Measurements from ENCODE around the gene ZFP2.
"Not testable (repeated sequence)": the region's sequence is repeated elsewhere in the genome, so short reads cannot be mapped to it uniquely, and the experiment has no call there.

ZFP2 gene

GRCh38 chr5:178870411-178870810 is 25.3 kb upstream of the ZFP2 start:
- Histone ChIP-seq H3K9me3 (ENCODE audit: control insufficient read depth in 5 of 5, low read length in 5 of 5) (peaks cover 0 to 30% (median 23%) of the 10 kb centered on the region in 5 donors), H3K27ac (ENCODE audit: low read depth, low read length) (no peak overlapping the region), H3K4me1 (ENCODE audit: control insufficient read depth in 5 of 5, insufficient read depth in 5 of 5, low read length in 5 of 5) (peaks cover 0 to 10% (median 8%) of the 10 kb centered on the region in 5 donors), H3K4me3 (ENCODE audit: low read depth in 1 of 5, low read length in 5 of 5) (no peak overlapping the region), H3K9ac (ENCODE audit: low read length in 5 of 5) (no peak overlapping the region), H3K36me3 (ENCODE audit: control insufficient read depth in 5 of 5, insufficient read depth in 5 of 5, low read length in 5 of 5) (peaks cover 34 to 88% (median 76%) of the 10 kb centered on the region in 5 donors), H3K27me3 (ENCODE audit: control insufficient read depth in 5 of 5, insufficient read depth in 4 of 5, low read length in 5 of 5) (no peaks in the 10 kb centered on the region)

GRCh38 chr5:178872302-178872701 is 23.4 kb upstream of the ZFP2 start:
- Histone ChIP-seq H3K36me3 (ENCODE audit: control insufficient read depth in 5 of 5, insufficient read depth in 5 of 5, low read length in 5 of 5) (peaks cover 33 to 86% (median 77%) of the 10 kb centered on the region in 5 donors), H3K9me3 (ENCODE audit: control insufficient read depth in 5 of 5, low read length in 5 of 5) (peaks cover 0 to 44% (median 39%) of the 10 kb centered on the region in 5 donors), H3K4me1 (ENCODE audit: control insufficient read depth in 5 of 5, insufficient read depth in 5 of 5, low read length in 5 of 5) (peaks cover 0 to 10% (median 8%) of the 10 kb centered on the region in 5 donors), H3K27me3 (ENCODE audit: control insufficient read depth in 5 of 5, insufficient read depth in 4 of 5, low read length in 5 of 5) (no peaks in the 10 kb centered on the region), H3K4me3 (ENCODE audit: low read depth in 1 of 5, low read length in 5 of 5) (no peak overlapping the region), H3K27ac (ENCODE audit: low read depth, low read length) (no peak overlapping the region), H3K9ac (ENCODE audit: low read length in 5 of 5) (no peak overlapping the region)

GRCh38 chr5:178883115-178883694 is 12.5 kb upstream of the ZFP2 start:
- Histone ChIP-seq H3K9me3 (ENCODE audit: control insufficient read depth in 5 of 5, low read length in 5 of 5) (peaks cover 47 to 87% (median 83%) of the 10 kb centered on the region in 5 donors), H3K4me3 (ENCODE audit: low read depth in 1 of 5, low read length in 5 of 5) (peak overlapping the region; percentile 28 to 60 (median 44)), H3K36me3 (ENCODE audit: control insufficient read depth in 5 of 5, insufficient read depth in 5 of 5, low read length in 5 of 5) (peaks cover 43 to 83% (median 61%) of the 10 kb centered on the region in 5 donors)
- H3K4me1 ChIP-seq (ENCODE audit: control insufficient read depth in 5 of 5, insufficient read depth in 5 of 5, low read length in 5 of 5); H3K27ac ChIP-seq (ENCODE audit: low read depth, low read length); H3K27me3 ChIP-seq (ENCODE audit: control insufficient read depth in 5 of 5, insufficient read depth in 4 of 5, low read length in 5 of 5); H3K9ac ChIP-seq (ENCODE audit: low read length in 5 of 5): not testable (repeated sequence)

GRCh38 chr5:178883815-178884430 is 11.8 kb upstream of the ZFP2 start:
- no peaks in the 10 kb centered on the region for H3K27me3 ChIP-seq (ENCODE audit: control insufficient read depth in 5 of 5, insufficient read depth in 4 of 5, low read length in 5 of 5)
- H3K4me1 ChIP-seq (ENCODE audit: control insufficient read depth in 5 of 5, insufficient read depth in 5 of 5, low read length in 5 of 5): no peaks in the 10 kb centered on the region
- peak overlapping the region; percentile 4 to 37 (median 10) for H3K4me3 ChIP-seq (ENCODE audit: low read depth in 1 of 5, low read length in 5 of 5)
- peaks cover 47 to 90% (median 82%) of the 10 kb centered on the region in 5 donors for H3K9me3 ChIP-seq (ENCODE audit: control insufficient read depth in 5 of 5, low read length in 5 of 5)
- no peak overlapping the region for H3K9ac ChIP-seq (ENCODE audit: low read length in 5 of 5)
- H3K27ac ChIP-seq (ENCODE audit: low read depth, low read length): no peak overlapping the region
- peaks cover 43 to 78% (median 59%) of the 10 kb centered on the region in 5 donors for H3K36me3 ChIP-seq (ENCODE audit: control insufficient read depth in 5 of 5, insufficient read depth in 5 of 5, low read length in 5 of 5)

GRCh38 chr5:178899289-178899688 is 3.6 kb downstream of the ZFP2 start:
- peaks cover 0 to 17% (median 8%) of the 10 kb centered on the region in 5 donors for H3K4me1 ChIP-seq (ENCODE audit: control insufficient read depth in 5 of 5, insufficient read depth in 5 of 5, low read length in 5 of 5)
- H3K9ac ChIP-seq (ENCODE audit: low read length in 5 of 5): no peak overlapping the region
- H3K9me3 ChIP-seq (ENCODE audit: control insufficient read depth in 5 of 5, low read length in 5 of 5): peaks cover 0 to 21% (median 10%) of the 10 kb centered on the region in 5 donors
- peaks cover 0 to 4% (median 0%) of the 10 kb centered on the region in 5 donors for H3K36me3 ChIP-seq (ENCODE audit: control insufficient read depth in 5 of 5, insufficient read depth in 5 of 5, low read length in 5 of 5)
- H3K27ac ChIP-seq (ENCODE audit: low read depth, low read length): no peak overlapping the region
- H3K27me3 ChIP-seq (ENCODE audit: control insufficient read depth in 5 of 5, insufficient read depth in 4 of 5, low read length in 5 of 5): no peaks in the 10 kb centered on the region
- H3K4me3 ChIP-seq (ENCODE audit: low read depth in 1 of 5, low read length in 5 of 5): no peak overlapping the region

- Histone ChIP-seq H3K36me3 (ENCODE audit: control insufficient read depth in 5 of 5, insufficient read depth in 5 of 5, low read length in 5 of 5) (peaks cover 3 to 4% (median 4%) of the 10 kb centered on the region in 5 donors), H3K4me1 (ENCODE audit: control insufficient read depth in 5 of 5, insufficient read depth in 5 of 5, low read length in 5 of 5) (no peaks in the 10 kb centered on the region), H3K27ac (ENCODE audit: low read depth, low read length) (no peak overlapping the region), H3K4me3 (ENCODE audit: low read depth in 1 of 5, low read length in 5 of 5) (no peak overlapping the region), H3K27me3 (ENCODE audit: control insufficient read depth in 5 of 5, insufficient read depth in 4 of 5, low read length in 5 of 5) (no peaks in the 10 kb centered on the region), H3K9ac (ENCODE audit: low read length in 5 of 5) (no peak overlapping the region), H3K9me3 (ENCODE audit: control insufficient read depth in 5 of 5, low read length in 5 of 5) (peaks cover 0 to 25% (median 17%) of the 10 kb centered on the region in 5 donors)
These were observed 7.1 kb downstream of the ZFP2 start for GRCh38 chr5:178902849-178903248.

- Histone ChIP-seq H3K4me1 (ENCODE audit: control insufficient read depth in 5 of 5, insufficient read depth in 5 of 5, low read length in 5 of 5) (no peaks in the 10 kb centered on the region), H3K27ac (ENCODE audit: low read depth, low read length) (no peak overlapping the region), H3K9me3 (ENCODE audit: control insufficient read depth in 5 of 5, low read length in 5 of 5) (peaks cover 71 to 100% (median 95%) of the 10 kb centered on the region in 5 donors), H3K9ac (ENCODE audit: low read length in 5 of 5) (no peak overlapping the region), H3K4me3 (ENCODE audit: low read depth in 1 of 5, low read length in 5 of 5) (peak overlapping the region in 4 of 5 donors; percentile 27 to 67 (median 46)), H3K36me3 (ENCODE audit: control insufficient read depth in 5 of 5, insufficient read depth in 5 of 5, low read length in 5 of 5) (peaks cover 10 to 40% (median 24%) of the 10 kb centered on the region in 5 donors), H3K27me3 (ENCODE audit: control insufficient read depth in 5 of 5, insufficient read depth in 4 of 5, low read length in 5 of 5) (no peaks in the 10 kb centered on the region)
These were observed 36.4 kb downstream of the ZFP2 start for GRCh38 chr5:178931846-178932760.

GRCh38 chr5:178940569-178941360 is 45.1 kb downstream of the ZFP2 start, which contains the start of gene ZNF454:
ZNF454 (plus strand) TSS chr5:178941198; CDS start chr5:178942792, 1,594 bp downstream.
- Histone ChIP-seq H3K4me3 (ENCODE audit: low read depth in 1 of 5, low read length in 5 of 5) (peak within 1 kb of the TSS; percentile 75 to 88 (median 82)), H3K4me1 (ENCODE audit: control insufficient read depth in 5 of 5, insufficient read depth in 5 of 5, low read length in 5 of 5) (peaks cover 8 to 22% (median 18%) of the 10 kb centered on the region in 5 donors), H3K36me3 (ENCODE audit: control insufficient read depth in 5 of 5, insufficient read depth in 5 of 5, low read length in 5 of 5) (peaks cover 0 to 3% (median 2%) of the 10 kb centered on the region in 5 donors), H3K9me3 (ENCODE audit: control insufficient read depth in 5 of 5, low read length in 5 of 5) (peaks cover 28 to 85% (median 71%) of the 10 kb centered on the region in 5 donors), H3K9ac (ENCODE audit: low read length in 5 of 5) (peak within 1 kb of the TSS; percentile 8 to 81 (median 73)), H3K27ac (ENCODE audit: low read depth, low read length) (peak within 1 kb of the TSS; percentile 61), H3K27me3 (ENCODE audit: control insufficient read depth in 5 of 5, insufficient read depth in 4 of 5, low read length in 5 of 5) (no peaks in the 10 kb centered on the region)

- H3K4me3 ChIP-seq (ENCODE audit: low read depth in 1 of 5, low read length in 5 of 5): peak overlapping the region; percentile 75 to 88 (median 82)
- H3K27me3 ChIP-seq (ENCODE audit: control insufficient read depth in 5 of 5, insufficient read depth in 4 of 5, low read length in 5 of 5): no peaks in the 10 kb centered on the region
- H3K9ac ChIP-seq (ENCODE audit: low read length in 5 of 5): peak overlapping the region; percentile 7 to 81 (median 72)
- H3K36me3 ChIP-seq (ENCODE audit: control insufficient read depth in 5 of 5, insufficient read depth in 5 of 5, low read length in 5 of 5): peaks cover 0 to 6% (median 3%) of the 10 kb centered on the region in 5 donors
- peak overlapping the region; percentile 61 for H3K27ac ChIP-seq (ENCODE audit: low read depth, low read length)
- peaks cover 22 to 85% (median 69%) of the 10 kb centered on the region in 5 donors for H3K9me3 ChIP-seq (ENCODE audit: control insufficient read depth in 5 of 5, low read length in 5 of 5)
- H3K4me1 ChIP-seq (ENCODE audit: control insufficient read depth in 5 of 5, insufficient read depth in 5 of 5, low read length in 5 of 5): peaks cover 8 to 22% (median 18%) of the 10 kb centered on the region in 5 donors
These were observed 45.6 kb downstream of the ZFP2 start for GRCh38 chr5:178941361-178941760.

All from subcutaneous abdominal adipose tissue (tissue), 5 donors.